OCI-LY3 (cell line): ENCODE measurements around the gene ADPRM.
"Not testable (repeated sequence)": the region's sequence is repeated elsewhere in the genome, so short reads cannot be mapped to it uniquely, and the experiment has no call there.

Experiments
- CTCF ChIP-seq: fragments of 200-600, 300-600 bp; sonication (generic); IDR thresholded peaks from 2 replicates; pipeline ENCODE4 v1.5.1; 2014; ENCODE audit warnings: antibody characterized with exemption, low read length, low read depth
- EZH2phosphoT487 ChIP-seq: fragments of 200-600 bp; shearing (Covaris generic); IDR thresholded peaks from 2 replicates; pipeline ENCODE4 v1.6.1; 2018; ENCODE audit warnings: antibody characterized with exemption, mixed run types, low read depth

- TF ChIP-seq CTCF, EZH2phosphoT487: not testable (repeated sequence)
These were observed 34.7 kb downstream of the ADPRM start for GRCh38 chr17:10732121-10732520.
